Activated CD4-positive, alpha-beta T cell treated with anti-CD3 and anti-CD28 coated beads for 4 hours (primary cell): ENCODE results near the gene CKAP4.
"Not testable (repeated sequence)": the region's sequence is repeated elsewhere in the genome, so short reads cannot be mapped to it uniquely, and the experiment has no call there.

ENCODE experiments used
- DNase-seq, 2 donors: peaks; one replicate each; pipeline ENCODE4 v3.0.0-alpha.2; 2020

The CKAP4 gene

DNA sequence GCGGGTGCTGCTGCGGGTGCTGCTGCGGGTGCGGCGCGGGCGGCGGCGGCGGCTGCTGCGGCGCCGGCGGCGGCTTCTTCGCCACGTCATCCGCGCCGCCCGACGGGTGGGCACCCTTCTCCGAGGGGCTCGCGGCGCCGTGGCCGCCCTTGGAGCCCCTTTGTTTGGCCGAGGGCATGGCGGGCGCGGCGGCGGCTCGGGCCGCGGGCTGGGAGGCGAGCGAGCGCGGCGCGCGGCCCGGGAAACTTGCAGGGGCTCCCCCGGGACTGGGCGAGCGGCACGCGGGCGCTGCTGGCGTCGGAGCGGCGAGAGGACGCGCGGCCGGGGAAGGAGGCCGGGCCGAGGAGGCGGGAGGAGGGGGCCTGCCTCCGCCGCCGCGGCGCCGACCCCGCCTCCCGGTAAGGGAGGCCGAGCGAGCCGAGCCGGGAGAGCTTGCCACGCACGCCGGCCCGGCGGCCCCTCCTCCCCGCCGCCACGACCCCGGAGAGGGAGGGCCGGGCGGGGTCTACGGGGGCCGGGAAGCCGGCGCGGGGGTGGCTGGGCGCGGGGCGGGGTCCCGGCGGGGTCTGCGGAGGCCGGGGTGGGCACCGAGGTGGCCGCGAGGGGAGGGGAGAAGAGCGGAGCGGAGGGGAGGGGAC, at the start of gene CKAP4:
Gene CKAP4, minus strand, starts transcription at position 347 of the 638 bp plus-strand sequence. Its CDS starts 169 bp downstream, at position 178.
- DNase-seq = peak; percentile 44 to 58

- DNase-seq = no peak
Observed at GRCh38 chr12:106297075-106297474, 49.3 kb upstream of the CKAP4 start.

DNA sequence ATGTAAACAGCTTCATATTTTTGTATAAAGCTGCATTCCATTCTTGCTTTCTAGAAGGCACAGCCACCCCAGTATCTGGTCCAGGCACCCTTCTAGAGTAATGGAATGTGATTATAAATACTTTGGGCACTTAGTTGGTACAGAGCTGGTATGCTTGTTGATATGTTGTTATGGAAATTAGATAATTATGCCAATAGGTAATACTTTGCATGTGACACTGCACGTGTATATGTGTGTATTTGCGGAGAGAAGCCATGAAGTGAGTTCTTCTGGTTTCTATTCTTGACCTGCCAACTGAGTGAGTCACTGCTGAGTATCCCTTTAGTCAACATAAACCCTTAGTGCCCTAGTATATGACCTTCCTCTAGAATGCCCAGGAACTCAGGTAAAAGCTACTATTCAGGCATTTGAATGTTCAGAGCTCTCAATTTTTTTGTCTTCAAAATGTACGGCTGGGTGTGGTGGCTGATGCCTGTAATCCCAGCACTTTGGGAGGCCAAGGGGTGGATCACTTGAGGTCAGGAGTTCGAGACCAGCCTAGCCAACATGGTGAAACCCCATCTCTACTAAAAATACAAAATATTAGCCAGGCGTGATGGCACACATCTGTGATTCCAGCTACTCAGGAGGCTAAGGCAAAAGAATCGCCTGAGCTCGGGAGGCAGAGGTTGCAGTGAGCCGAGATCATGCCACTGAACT, 48.5 kb upstream of the CKAP4 start:
- no peak for DNase-seq

- no peak for DNase-seq
Observed at GRCh38 chr12:106292339-106292738, 44.5 kb upstream of the CKAP4 start.

- DNase-seq = no peak
Observed at GRCh38 chr12:106291342-106291741, 43.5 kb upstream of the CKAP4 start.

- DNase-seq = no peak
Observed at GRCh38 chr12:106290666-106291065, 42.8 kb upstream of the CKAP4 start.

GRCh38 chr12:106289196-106289681, 41.4 kb upstream of the CKAP4 start:
- DNase-seq = no peak

- DNase-seq = peak; percentile 8 to 21
Observed at GRCh38 chr12:106288494-106289195, 40.8 kb upstream of the CKAP4 start.

DNA sequence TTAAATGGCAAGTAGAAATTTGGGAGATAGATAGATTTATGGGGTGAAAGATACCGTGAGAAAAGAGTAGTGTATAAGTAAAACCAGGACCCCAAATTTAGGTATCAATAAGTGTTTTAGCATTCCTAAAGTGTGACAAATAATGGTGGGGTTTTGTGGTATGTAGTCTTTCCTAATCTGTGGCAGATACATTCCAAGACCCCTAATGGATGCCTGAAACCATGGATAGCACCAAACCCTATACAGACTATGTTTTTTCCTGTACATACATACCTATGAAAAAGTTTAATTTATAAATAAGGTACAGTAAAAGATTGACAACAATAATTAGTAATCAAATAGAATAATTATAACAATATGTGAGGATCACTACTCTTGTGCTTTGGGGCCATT, 40.3 kb upstream of the CKAP4 start:
- DNase-seq = no peak

- no peak for DNase-seq
Observed at GRCh38 chr12:106287364-106287763, 39.5 kb upstream of the CKAP4 start.

DNA sequence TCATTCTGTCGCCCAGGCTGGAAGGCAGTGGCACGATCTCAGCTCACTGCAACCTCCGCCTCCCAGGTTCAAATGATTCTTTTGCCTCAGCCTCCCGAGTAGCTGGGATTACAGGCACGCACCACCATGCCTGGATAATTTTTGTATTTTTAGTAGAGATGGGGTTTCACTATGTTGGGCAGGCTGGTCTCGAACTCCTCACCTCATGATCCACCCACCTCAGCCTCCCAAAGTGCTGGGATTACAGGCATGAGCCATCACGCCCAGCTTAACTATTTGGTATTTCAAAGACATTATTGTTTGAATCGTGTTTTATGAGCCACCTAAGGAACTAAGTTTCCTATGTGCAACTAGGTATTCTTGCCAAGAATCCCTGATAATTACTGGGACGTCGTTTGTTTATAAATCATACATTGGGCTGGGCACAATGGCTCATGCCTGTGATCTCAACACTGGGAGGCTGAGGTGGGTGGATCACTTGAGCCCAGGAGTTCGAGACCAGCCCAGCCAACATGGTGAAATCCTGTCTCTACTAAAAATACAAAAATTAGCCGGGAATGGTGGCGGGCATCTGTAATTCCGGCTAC, 38.8 kb upstream of the CKAP4 start:
- not testable (repeated sequence) for DNase-seq

GRCh38 chr12:106285982-106286381, 38.2 kb upstream of the CKAP4 start:
- no peak for DNase-seq

GRCh38 chr12:106284358-106285105, 36.7 kb upstream of the CKAP4 start:
- DNase-seq = no peak

- peak; percentile 51 to 53 for DNase-seq
Observed at GRCh38 chr12:106282457-106283097, 34.8 kb upstream of the CKAP4 start.

DNA sequence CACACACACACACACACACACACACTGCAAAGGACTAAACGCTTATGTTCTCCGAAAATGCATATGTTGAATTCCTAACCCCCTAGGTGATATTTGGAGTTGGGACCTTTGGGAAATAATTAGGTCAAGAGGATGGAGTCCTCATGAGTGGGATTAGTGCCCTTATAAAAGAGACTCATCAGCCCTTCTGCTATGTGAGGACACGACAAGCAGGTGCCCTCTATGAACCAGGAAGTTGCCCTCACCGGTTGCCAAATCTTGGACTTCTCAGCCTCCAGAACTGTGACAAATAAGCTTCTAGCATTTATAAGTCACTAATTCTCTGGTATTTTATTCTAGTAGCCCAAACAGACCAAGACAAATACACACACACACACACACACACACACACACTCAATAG, 34.0 kb upstream of the CKAP4 start:
- no peak for DNase-seq

DNA sequence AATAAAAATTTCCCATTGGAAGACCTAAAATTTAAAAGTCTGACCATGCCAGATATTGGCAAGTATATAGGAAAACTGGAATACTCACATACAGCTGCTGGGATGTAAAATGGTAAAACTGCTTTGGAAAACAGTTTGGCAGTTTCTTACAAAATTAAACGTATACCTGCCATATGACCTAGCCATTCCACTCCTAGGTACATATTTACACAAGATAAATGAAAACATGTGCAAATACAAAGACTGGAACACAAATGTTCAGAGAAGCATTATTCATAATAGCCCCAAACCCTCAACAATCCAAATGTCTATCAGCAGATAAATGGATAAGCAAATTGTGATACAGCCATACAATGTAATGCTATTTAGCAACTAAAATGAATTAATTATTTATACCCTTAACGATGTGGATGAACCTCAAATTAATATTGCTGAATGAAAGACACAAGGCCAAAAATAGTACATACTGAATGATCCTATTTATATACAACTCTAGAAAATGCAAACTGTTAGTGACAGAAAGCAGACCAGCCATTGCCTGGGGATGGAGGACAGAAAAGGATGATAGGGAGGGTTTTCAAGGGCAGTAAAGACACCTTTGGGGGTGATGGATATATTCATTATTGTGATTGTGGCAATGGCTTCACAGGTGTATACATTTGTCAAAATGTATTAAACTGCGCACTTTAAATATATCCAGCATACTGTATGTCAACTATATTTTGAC, 33.4 kb upstream of the CKAP4 start:
- no peak for DNase-seq

DNA sequence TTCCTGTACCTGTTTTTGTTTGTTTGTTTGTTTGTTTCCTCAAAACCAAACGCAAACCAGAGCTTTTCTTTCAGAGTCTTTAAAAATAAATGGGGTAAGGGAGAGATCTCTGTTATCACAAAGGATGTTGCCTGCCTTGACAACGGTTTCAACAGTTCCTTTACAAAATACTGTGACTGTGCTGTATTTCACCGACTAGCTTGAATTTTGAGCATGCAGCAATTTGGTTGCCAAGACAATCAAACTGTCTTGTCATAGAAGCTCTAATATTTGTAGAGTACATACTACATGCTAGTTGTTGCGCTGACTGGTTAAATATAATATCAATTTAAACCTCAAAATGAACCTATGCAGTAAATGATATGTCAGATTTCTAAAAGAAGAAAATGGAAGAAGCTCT, 32.3 kb upstream of the CKAP4 start:
- DNase-seq = no peak

DNA sequence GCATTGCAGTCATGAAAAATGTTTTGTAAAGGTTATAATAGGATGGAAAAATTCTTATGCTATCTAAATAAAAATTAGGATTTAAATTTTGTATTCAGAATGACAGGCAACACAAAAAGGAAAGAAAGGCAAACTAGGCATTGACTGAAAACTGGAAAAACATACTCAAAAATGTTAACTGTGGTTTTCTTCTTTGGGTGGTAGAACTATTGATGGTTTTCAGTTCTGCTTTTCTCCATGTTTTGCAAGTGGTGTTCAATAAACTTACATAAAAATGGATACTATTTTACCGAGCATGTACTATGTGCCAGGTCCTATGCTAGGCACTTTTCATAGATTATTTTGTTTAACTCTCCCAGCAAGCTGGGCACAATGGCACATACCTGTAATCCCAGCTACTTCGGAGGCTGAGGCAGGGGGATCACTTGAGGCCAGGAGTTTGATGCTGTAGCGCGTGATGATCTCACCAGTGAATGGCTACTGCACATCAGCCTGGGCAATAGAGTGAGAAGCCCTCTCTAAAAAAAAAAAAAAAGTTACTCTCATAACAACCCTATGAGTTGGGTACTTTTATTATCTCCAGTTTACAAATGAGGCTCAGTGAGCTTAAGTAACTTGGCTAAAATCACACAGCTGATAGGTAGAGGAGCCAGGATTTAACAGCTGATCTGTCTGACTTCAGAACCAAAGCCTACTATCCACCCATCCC, 28.4 kb upstream of the CKAP4 start:
- DNase-seq = no peak

DNA sequence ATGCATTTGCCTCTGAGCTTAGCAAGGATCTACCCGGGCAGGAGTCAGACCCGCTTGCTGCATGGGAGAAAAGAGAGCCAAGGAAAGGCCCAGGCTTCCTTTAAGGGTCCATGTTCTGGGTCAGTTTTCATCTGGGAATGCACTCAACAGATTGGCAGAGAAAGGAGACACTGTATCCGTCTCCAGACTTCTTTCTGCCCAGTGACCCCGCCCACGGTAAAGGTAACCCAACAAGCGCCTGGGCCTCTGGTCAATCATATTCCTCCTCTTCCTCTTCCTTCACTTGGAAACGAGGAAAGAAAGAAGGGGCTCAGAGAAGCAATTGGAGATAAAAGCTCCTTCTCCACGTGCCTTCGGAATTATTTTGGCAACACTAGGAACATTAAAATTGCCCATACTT, 27.6 kb upstream of the CKAP4 start:
- no peak for DNase-seq

DNA sequence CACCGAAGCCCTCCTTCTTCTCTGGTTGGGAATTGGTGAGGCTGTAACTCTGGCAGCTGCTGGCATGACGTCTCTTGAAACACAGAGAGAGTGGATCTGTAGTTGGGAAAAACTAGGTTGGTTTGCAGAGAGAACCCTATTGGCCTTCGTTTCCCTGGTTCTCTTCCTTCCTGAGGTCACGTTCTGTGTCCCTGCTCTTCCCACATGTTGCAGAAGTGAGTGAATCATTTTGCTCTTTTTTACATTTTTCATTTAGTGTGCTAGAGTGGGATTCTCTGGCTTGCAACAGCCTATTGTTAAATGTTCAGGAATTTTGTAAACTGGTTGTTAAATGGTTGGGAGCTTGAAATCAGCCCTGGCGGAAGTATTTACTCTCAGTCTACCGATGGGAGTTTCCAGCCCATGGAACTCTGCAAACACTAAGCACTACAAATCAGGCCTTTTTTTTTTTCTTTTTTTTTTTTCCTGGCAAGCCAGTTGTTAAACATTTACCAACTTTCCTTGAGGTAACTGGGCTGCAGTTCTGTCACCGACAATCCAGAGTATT, 26.8 kb upstream of the CKAP4 start:
- no peak for DNase-seq

DNA sequence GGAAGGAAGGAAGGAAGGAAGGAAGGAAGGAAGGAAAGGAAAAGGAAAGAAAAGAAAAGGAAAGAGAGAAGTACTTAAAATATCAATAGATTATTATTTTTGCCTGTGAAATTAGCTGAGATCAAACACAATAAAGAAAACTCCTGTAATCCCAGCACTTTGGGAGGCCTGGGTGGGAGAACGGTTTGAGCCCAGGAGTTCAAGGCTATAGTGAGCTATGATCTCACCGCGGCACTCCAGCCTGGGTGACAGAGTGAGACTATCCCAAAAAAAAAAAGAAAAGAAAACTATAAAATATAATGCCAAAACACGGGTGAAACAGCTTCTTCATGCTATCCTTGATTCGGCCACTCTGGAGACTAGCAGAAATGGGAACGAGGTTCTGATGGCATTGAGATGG, 26.2 kb upstream of the CKAP4 start:
- no peak for DNase-seq
